HEK293 (cell line): ENCODE data around the gene CLINT1.

Experiments used
- CTCF ChIP-seq: fragments of 450-650 bp; formaldehyde crosslinking; IDR thresholded peaks from 2 replicates; pipeline ENCODE4 v1.5.1; 2016; ENCODE audit warnings: missing biosample characterization, missing genetic modification characterization
- HOXC10 ChIP-seq: sonication (generic); formaldehyde crosslinking; IDR thresholded peaks from 2 replicates; pipeline ENCODE4 v1.8.1; 2023; ENCODE audit warnings: mild to moderate bottlenecking, missing genetic modification reagents
- IKZF3 ChIP-seq: fragments of 450-650 bp; IDR thresholded peaks from 2 replicates; pipeline ENCODE4 v1.5.0; 2018; ENCODE audit warnings: missing biosample characterization, mild to moderate bottlenecking, missing genetic modification characterization, moderate library complexity
- KLF9 ChIP-seq: fragments of 450-650 bp; formaldehyde crosslinking; IDR thresholded peaks from 2 replicates; pipeline ENCODE4 v1.5.1; 2016; ENCODE audit warnings: missing biosample characterization, missing genetic modification characterization, low read depth
- YY2 ChIP-seq: fragments of 450-650 bp; formaldehyde crosslinking; IDR thresholded peaks from 2 replicates; pipeline ENCODE4 v1.5.1; 2016; ENCODE audit warnings: missing biosample characterization, missing genetic modification characterization
- ZNF274 ChIP-seq, 2 experiments: fragments of 200-500 bp in 1 of 2; fragments of 450-650 bp in 1 of 2; sonication (Bioruptor generic) in 1 of 2; formaldehyde crosslinking in 1 of 2; IDR thresholded peaks; 2 replicates each; pipeline versions ENCODE4 v1.5.1 to v1.6.1; 2014 to 2016; ENCODE audit warnings: borderline replicate concordance in 1 of 2, inconsistent platforms in 1 of 2, low read length in 1 of 2, missing biosample characterization in 1 of 2, missing genetic modification characterization in 1 of 2
- ZNF302 ChIP-seq: fragments of 450-650 bp; formaldehyde crosslinking; IDR thresholded peaks from 2 replicates; pipeline ENCODE4 v1.5.1; 2016; ENCODE audit warnings: missing biosample characterization, missing genetic modification characterization, low read depth
- ZNF391 ChIP-seq: fragments of 450-650 bp; formaldehyde crosslinking; IDR thresholded peaks from 2 replicates; pipeline ENCODE4 v1.5.1; 2016; ENCODE audit warnings: low read depth, missing biosample characterization, missing genetic modification characterization, borderline replicate concordance
- ZNF48 ChIP-seq: fragments of 450-650 bp; formaldehyde crosslinking; IDR thresholded peaks from 2 replicates; pipeline ENCODE4 v1.5.1; 2016; ENCODE audit warnings: missing biosample characterization, missing genetic modification characterization
- TF ChIP-seq, protein P1 (sequence below): fragments of 450-650 bp; formaldehyde crosslinking; IDR thresholded peaks from 2 replicates; pipeline ENCODE4 v1.5.1; 2016; ENCODE audit warnings: missing biosample characterization, missing genetic modification characterization
- TF ChIP-seq, protein P2 (sequence below): fragments of 450-650 bp; formaldehyde crosslinking; IDR thresholded peaks from 2 replicates; pipeline ENCODE4 v1.5.1; 2016; ENCODE audit warnings: missing biosample characterization, missing genetic modification characterization, borderline replicate concordance
- TF ChIP-seq, protein P3 (sequence below): fragments of 450-650 bp; formaldehyde crosslinking; IDR thresholded peaks from 2 replicates; pipeline ENCODE4 v1.5.1; 2017; ENCODE audit warnings: missing biosample characterization, missing genetic modification characterization

DNA sequence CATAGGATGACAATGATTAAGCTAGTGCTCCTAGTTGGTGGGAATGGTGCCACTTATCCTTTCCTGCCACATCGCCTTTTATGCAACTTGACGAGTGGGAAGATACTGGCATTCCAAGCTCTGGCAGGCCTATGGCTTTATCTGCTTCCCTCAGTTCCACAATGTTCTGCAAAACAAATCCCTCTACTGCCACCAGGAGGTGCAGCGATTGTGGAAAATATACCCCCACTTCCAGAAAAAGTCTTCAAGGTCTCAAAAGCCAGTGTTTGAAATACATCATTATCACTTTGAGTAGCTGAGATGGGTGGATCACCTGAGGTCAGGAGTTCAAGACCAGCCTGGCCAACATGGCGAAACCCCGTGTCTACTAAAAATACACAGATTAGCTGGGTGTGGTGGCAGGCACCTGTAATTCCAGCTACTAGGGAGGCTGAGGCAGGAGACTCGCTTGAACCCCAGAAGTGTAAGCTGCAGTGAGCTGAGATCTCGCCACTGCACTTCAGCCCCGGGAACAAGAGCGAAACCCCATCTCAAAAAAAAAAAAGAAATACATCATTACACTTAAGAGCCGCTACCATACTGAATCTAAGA lies 3.4 kb downstream of the CLINT1 start:
- TF ChIP-seq, protein P1, sequence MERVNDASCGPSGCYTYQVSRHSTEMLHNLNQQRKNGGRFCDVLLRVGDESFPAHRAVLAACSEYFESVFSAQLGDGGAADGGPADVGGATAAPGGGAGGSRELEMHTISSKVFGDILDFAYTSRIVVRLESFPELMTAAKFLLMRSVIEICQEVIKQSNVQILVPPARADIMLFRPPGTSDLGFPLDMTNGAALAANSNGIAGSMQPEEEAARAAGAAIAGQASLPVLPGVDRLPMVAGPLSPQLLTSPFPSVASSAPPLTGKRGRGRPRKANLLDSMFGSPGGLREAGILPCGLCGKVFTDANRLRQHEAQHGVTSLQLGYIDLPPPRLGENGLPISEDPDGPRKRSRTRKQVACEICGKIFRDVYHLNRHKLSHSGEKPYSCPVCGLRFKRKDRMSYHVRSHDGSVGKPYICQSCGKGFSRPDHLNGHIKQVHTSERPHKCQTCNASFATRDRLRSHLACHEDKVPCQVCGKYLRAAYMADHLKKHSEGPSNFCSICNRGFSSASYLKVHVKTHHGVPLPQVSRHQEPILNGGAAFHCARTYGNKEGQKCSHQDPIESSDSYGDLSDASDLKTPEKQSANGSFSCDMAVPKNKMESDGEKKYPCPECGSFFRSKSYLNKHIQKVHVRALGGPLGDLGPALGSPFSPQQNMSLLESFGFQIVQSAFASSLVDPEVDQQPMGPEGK (tag by site-specific recombination): no peak
- no peak for TF ChIP-seq ZNF48 (tag by site-specific recombination)
- 0 out of 2 replicates have a peak, but pooled peaks have one; percentile 33 for TF ChIP-seq IKZF3
- no peak for TF ChIP-seq ZNF391 (tag by site-specific recombination)
- TF ChIP-seq CTCF (tag by site-specific recombination): peak; percentile 37
- TF ChIP-seq KLF9 (tag by site-specific recombination): no peak
- TF ChIP-seq, protein P2, sequence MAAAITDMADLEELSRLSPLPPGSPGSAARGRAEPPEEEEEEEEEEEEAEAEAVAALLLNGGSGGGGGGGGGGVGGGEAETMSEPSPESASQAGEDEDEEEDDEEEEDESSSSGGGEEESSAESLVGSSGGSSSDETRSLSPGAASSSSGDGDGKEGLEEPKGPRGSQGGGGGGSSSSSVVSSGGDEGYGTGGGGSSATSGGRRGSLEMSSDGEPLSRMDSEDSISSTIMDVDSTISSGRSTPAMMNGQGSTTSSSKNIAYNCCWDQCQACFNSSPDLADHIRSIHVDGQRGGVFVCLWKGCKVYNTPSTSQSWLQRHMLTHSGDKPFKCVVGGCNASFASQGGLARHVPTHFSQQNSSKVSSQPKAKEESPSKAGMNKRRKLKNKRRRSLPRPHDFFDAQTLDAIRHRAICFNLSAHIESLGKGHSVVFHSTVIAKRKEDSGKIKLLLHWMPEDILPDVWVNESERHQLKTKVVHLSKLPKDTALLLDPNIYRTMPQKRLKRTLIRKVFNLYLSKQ (tag by site-specific recombination): no peak
- no peak for TF ChIP-seq HOXC10
- no peak for TF ChIP-seq YY2 (tag by site-specific recombination)
- TF ChIP-seq, protein P3, sequence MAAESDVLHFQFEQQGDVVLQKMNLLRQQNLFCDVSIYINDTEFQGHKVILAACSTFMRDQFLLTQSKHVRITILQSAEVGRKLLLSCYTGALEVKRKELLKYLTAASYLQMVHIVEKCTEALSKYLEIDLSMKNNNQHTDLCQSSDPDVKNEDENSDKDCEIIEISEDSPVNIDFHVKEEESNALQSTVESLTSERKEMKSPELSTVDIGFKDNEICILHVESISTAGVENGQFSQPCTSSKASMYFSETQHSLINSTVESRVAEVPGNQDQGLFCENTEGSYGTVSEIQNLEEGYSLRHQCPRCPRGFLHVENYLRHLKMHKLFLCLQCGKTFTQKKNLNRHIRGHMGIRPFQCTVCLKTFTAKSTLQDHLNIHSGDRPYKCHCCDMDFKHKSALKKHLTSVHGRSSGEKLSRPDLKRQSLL (tag by site-specific recombination): no peak
- TF ChIP-seq ZNF302 (tag by site-specific recombination): no peak
- TF ChIP-seq ZNF274 (IDR thresholded peaks at IDR 0.05; ENCODE audit: low read length): no peak
- TF ChIP-seq ZNF274 (tag by site-specific recombination; IDR thresholded peaks at IDR 0.05; ENCODE audit: borderline replicate concordance): no peak
